OCI-LY1 (cell line): ENCODE results near the gene MPZL1.

Source experiments
- H2AFZ ChIP-seq: fragments of 200-600 bp; sonication (generic), shearing (Covaris generic); 2 replicates; pipeline ENCODE4 v1.6.0; 2014; ENCODE audit warnings: antibody characterized with exemption, mild to moderate bottlenecking, low read length
- H3F3A ChIP-seq: fragments of 200-600 bp; sonication (generic), shearing (Covaris generic); 2 replicates; pipeline ENCODE4 v1.6.0; 2014; ENCODE audit warnings: mild to moderate bottlenecking, antibody characterized with exemption, low read length, moderate library complexity; ENCODE audit not compliant: insufficient read depth
- H3K27ac ChIP-seq: fragments of 200-600 bp; sonication (generic); 2 replicates; pipeline ENCODE4 v1.5.1; 2014; ENCODE audit warnings: low read length, mixed run types, mild to moderate bottlenecking, low read depth; ENCODE audit not compliant: poor library complexity, severe bottlenecking
- H3K27me3 ChIP-seq: fragments of 200-600 bp; sonication (generic); 2 replicates; pipeline ENCODE4 v1.6.0; 2014; ENCODE audit warnings: antibody characterized with exemption, mild to moderate bottlenecking, low read length, moderate library complexity; ENCODE audit not compliant: insufficient read depth
- H3K36me3 ChIP-seq: fragments of 200-600 bp; sonication (generic); 2 replicates; pipeline ENCODE4 v1.6.1; 2014; ENCODE audit warnings: mild to moderate bottlenecking, antibody characterized with exemption, low read length, moderate library complexity, mixed read lengths; ENCODE audit not compliant: insufficient read depth
- H3K4me1 ChIP-seq: fragments of 200-600 bp; sonication (generic); 2 replicates; pipeline ENCODE4 v1.5.1; 2014; ENCODE audit warnings: mild to moderate bottlenecking, low read length, moderate library complexity; ENCODE audit not compliant: insufficient read depth, severe bottlenecking
- H3K4me2 ChIP-seq: fragments of 200-600 bp; sonication (generic), shearing (Covaris generic); 2 replicates; pipeline ENCODE4 v1.6.1; 2014; ENCODE audit warnings: low read length
- H3K4me3 ChIP-seq: fragments of 200-600 bp; sonication (generic); 2 replicates; pipeline ENCODE4 v1.5.1; 2014; ENCODE audit warnings: low read length, low read depth, mild to moderate bottlenecking, mixed read lengths; ENCODE audit not compliant: poor library complexity, severe bottlenecking
- H3K79me2 ChIP-seq: fragments of 200-600 bp; shearing (Covaris generic); 2 replicates; pipeline ENCODE4 v1.6.1; 2016; ENCODE audit warnings: mixed run types, low read length, mixed read lengths; ENCODE audit not compliant: insufficient read depth
- H3K9ac ChIP-seq: fragments of 200-600 bp; sonication (generic), shearing (Covaris generic); 2 replicates; pipeline ENCODE4 v1.6.1; 2014; ENCODE audit warnings: mild to moderate bottlenecking, low read length, mixed read lengths
- H3K9me2 ChIP-seq: fragments of 200-600 bp; sonication (generic), shearing (Covaris generic); 2 replicates; pipeline ENCODE4 v1.6.1; 2014; ENCODE audit warnings: low read depth, mild to moderate bottlenecking, low read length, mixed read lengths
- H3K9me3 ChIP-seq: fragments of 200-600 bp; shearing (Covaris generic); 2 replicates; pipeline ENCODE4 v1.6.1; 2014; ENCODE audit warnings: low read length, mixed read lengths
- H4K20me1 ChIP-seq: fragments of 200-600 bp; sonication (generic), shearing (Covaris generic); 2 replicates; pipeline ENCODE4 v1.6.0; 2016; ENCODE audit warnings: mild to moderate bottlenecking, low read length; ENCODE audit not compliant: insufficient read depth
- EZH2 ChIP-seq: fragments of 200-600 bp; sonication (generic), shearing (Covaris generic); IDR thresholded peaks from 2 replicates; pipeline ENCODE4 v1.8.0; 2017; ENCODE audit warnings: borderline replicate concordance, mixed run types, mild to moderate bottlenecking, antibody characterized with exemption, low read length, moderate library complexity, mixed read lengths
- TF ChIP-seq, protein P1 (sequence below): fragments of 200-600 bp; sonication (generic), shearing (Covaris generic); IDR thresholded peaks from 2 replicates; pipeline ENCODE4 v1.5.1; 2017; ENCODE audit warnings: mild to moderate bottlenecking, antibody characterized with exemption, low read length, moderate library complexity, mixed read lengths

MPZL1 gene

DNA sequence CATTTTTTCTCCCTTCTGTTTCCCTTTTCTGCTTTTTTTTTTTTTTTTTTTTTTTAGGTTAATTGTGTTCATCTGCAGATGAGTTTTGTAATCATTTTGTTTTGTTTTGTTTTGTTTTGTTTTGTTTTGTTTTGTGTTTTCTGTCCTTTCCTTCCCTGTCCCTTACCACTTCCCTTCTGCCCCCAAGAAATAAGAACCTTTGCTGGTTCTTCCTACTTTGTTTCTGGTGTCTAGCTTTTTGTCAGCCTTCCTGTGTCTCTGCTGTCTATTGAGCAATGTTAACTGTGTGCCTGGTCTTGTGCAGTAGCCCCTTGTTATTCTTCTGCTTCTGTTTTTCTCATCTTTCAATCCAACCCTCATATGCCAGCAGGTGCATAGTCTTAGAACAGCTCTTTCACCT, 46.0 kb downstream of the MPZL1 start:
- peaks cover 64% of the 10 kb centered on the region for H3K36me3 ChIP-seq
- no peak overlapping the region for H3K9ac ChIP-seq
- H2AFZ ChIP-seq, result no peak overlapping the region
- no peaks in the 10 kb centered on the region for H4K20me1 ChIP-seq
- H3K9me3 ChIP-seq, result no peaks in the 10 kb centered on the region
- H3K27ac ChIP-seq, result no peak overlapping the region
- no peak for TF ChIP-seq EZH2
- TF ChIP-seq, protein P1, sequence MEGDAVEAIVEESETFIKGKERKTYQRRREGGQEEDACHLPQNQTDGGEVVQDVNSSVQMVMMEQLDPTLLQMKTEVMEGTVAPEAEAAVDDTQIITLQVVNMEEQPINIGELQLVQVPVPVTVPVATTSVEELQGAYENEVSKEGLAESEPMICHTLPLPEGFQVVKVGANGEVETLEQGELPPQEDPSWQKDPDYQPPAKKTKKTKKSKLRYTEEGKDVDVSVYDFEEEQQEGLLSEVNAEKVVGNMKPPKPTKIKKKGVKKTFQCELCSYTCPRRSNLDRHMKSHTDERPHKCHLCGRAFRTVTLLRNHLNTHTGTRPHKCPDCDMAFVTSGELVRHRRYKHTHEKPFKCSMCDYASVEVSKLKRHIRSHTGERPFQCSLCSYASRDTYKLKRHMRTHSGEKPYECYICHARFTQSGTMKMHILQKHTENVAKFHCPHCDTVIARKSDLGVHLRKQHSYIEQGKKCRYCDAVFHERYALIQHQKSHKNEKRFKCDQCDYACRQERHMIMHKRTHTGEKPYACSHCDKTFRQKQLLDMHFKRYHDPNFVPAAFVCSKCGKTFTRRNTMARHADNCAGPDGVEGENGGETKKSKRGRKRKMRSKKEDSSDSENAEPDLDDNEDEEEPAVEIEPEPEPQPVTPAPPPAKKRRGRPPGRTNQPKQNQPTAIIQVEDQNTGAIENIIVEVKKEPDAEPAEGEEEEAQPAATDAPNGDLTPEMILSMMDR, result no peak
- no peaks in the 10 kb centered on the region for H3K27me3 ChIP-seq
- no peaks in the 10 kb centered on the region for H3F3A ChIP-seq
- H3K4me3 ChIP-seq, result no peak overlapping the region
- no peaks in the 10 kb centered on the region for H3K79me2 ChIP-seq
- H3K4me2 ChIP-seq, result no peak overlapping the region
- no peaks in the 10 kb centered on the region for H3K9me2 ChIP-seq
- H3K4me1 ChIP-seq, result no peaks in the 10 kb centered on the region

DNA sequence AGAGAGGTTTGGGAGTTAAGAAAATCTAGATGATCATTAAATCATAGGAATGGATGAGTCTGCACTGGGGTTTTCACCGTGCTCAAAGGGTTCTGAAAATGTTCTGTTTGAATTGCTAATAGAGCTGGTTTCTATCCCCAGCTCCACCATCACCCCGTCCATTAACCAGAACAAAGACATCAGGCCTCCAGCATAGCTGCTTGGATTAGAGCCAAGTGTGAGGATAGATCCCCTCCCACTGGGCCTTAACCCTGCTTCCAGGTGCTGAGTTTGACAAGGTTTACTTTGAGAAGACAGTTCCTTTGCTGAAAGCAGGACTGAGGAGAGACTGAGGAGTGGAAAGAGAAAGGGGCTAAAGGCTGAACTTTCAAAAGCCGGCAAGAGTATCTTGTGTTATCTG, 48.3 kb downstream of the MPZL1 start:
- Histone ChIP-seq H3K79me2 (no peaks in the 10 kb centered on the region), H3K4me1 (no peaks in the 10 kb centered on the region), H2AFZ (no peak overlapping the region), H3K9me3 (no peaks in the 10 kb centered on the region), H3K27ac (no peak overlapping the region), H3K4me3 (no peak overlapping the region), H3K4me2 (no peak overlapping the region), H3K9ac (no peak overlapping the region), H3K27me3 (no peaks in the 10 kb centered on the region), H3K9me2 (no peaks in the 10 kb centered on the region), H3K36me3 (peaks cover 81% of the 10 kb centered on the region), H3F3A (no peaks in the 10 kb centered on the region), H4K20me1 (no peaks in the 10 kb centered on the region)
- TF ChIP-seq, protein P1, result no peak
- no peak for TF ChIP-seq EZH2

DNA sequence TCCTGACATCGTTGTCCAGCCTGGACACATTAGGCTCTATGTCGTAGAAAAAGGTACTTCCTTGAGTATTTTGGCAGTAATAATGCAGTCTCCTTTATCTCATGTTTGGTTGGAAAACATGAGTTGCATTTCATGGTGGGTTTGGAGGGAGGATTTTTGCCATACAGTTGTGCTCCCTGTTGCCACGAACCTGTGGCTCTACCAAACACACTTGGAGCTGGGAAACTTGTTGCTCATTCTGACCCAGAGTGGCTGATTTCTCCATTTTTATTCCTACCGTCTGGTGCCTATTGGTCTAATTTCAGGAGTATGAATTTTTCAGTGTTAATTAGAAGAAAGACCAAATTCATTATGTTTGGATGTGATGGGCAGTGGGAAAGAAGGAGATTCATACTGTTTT, 50.7 kb downstream of the MPZL1 start:
- Histone ChIP-seq H3K4me2 (no peak overlapping the region), H3K4me1 (no peaks in the 10 kb centered on the region), H3K9ac (no peak overlapping the region), H3K27ac (no peak overlapping the region), H3K9me3 (no peaks in the 10 kb centered on the region), H3K9me2 (no peaks in the 10 kb centered on the region), H2AFZ (no peak overlapping the region), H3F3A (no peaks in the 10 kb centered on the region), H3K27me3 (no peaks in the 10 kb centered on the region), H4K20me1 (no peaks in the 10 kb centered on the region), H3K79me2 (no peaks in the 10 kb centered on the region), H3K36me3 (peaks cover 81% of the 10 kb centered on the region), H3K4me3 (no peak overlapping the region)
- TF ChIP-seq, protein P1, result no peak
- TF ChIP-seq EZH2, result no peak
